ENCODE measurements around the gene GATD1. TPM values are rescaled to one million over a fixed set of nuclear protein-coding genes. Genes with fewer than 3 reads are reported as not detected.

GATD1 gene
- total RNA-seq, 4 donors from 2014 or later = 20.2 to 38.7 (median 21.6) TPM

GRCh38 chr11:792873-793272 is 15.6 kb upstream of the GATD1 start:
- WGBS, 2 donors = 98% methylated on average over 4 of the region's 13 CpGs; no CpG with 5 or more reads in 1 of the 2 donors
- Histone ChIP-seq H3K4me3 (no peak overlapping the region), H3K4me1 (peaks cover 24 to 55% (median 33%) of the 10 kb centered on the region in 3 donors), H3K9me3 (no peaks in the 10 kb centered on the region), H3K36me3 (peaks cover 4 to 30% (median 4%) of the 10 kb centered on the region in 3 donors), H3K27me3 (peaks cover 0 to 27% (median 3%) of the 10 kb centered on the region in 4 donors), H3K27ac (no peak overlapping the region)
- DNase-seq = no peak
- TF ChIP-seq POLR2A (IDR thresholded peaks at IDR 0.05) (no peak), CTCF (IDR thresholded peaks at IDR 0.05) (no peak)
- intact Hi-C loops (cut with DNase I) = no loop called here

GRCh38 chr11:792535-792821 is 15.2 kb upstream of the GATD1 start:
- WGBS, 2 donors = no CpG with 5 or more reads among the region's 15 CpGs
- H3K27ac ChIP-seq = no peak overlapping the region
- no peak for TF ChIP-seq POLR2A (IDR thresholded peaks at IDR 0.05)
- no peak for TF ChIP-seq CTCF (IDR thresholded peaks at IDR 0.05)
- no peaks in the 10 kb centered on the region for H3K9me3 ChIP-seq
- H3K27me3 ChIP-seq = peaks cover 0 to 31% (median 3%) of the 10 kb centered on the region in 4 donors
- H3K36me3 ChIP-seq = peaks cover 4 to 30% (median 4%) of the 10 kb centered on the region in 3 donors
- H3K4me1 ChIP-seq = peaks cover 24 to 56% (median 31%) of the 10 kb centered on the region in 3 donors
- no peak for DNase-seq
- intact Hi-C loops (cut with DNase I) = no loop called here
- H3K4me3 ChIP-seq = no peak overlapping the region

- intact Hi-C loops (cut with DNase I) = no loop called here
- Histone ChIP-seq H3K27ac (no peak overlapping the region), H3K4me1 (peaks cover 22 to 50% (median 25%) of the 10 kb centered on the region in 3 donors), H3K36me3 (peaks cover 4 to 30% (median 4%) of the 10 kb centered on the region in 3 donors), H3K27me3 (peaks cover 0 to 36% (median 3%) of the 10 kb centered on the region in 4 donors), H3K9me3 (no peaks in the 10 kb centered on the region), H3K4me3 (no peak overlapping the region)
- no CpG with 5 or more reads among the region's 49 CpGs for WGBS, 2 donors
- TF ChIP-seq CTCF (IDR thresholded peaks at IDR 0.05) (no peak), POLR2A (IDR thresholded peaks at IDR 0.05) (no peak)
- DNase-seq = no peak
These were observed 14.6 kb upstream of the GATD1 start for GRCh38 chr11:791658-792534.

GRCh38 chr11:790721-791564 is 13.7 kb upstream of the GATD1 start:
- intact Hi-C loops (cut with DNase I) = no loop called here
- 41 to 70% methylated on average over 2 to 6 of the region's 18 CpGs for WGBS, 2 donors
- Histone ChIP-seq H3K27ac (no peak overlapping the region), H3K4me3 (no peak overlapping the region), H3K9me3 (no peaks in the 10 kb centered on the region), H3K36me3 (peaks cover 4 to 30% (median 4%) of the 10 kb centered on the region in 3 donors), H3K27me3 (peaks cover 0 to 37% (median 3%) of the 10 kb centered on the region in 4 donors), H3K4me1 (peaks cover 15 to 40% (median 17%) of the 10 kb centered on the region in 3 donors)
- DNase-seq = no peak
- no peak for TF ChIP-seq POLR2A (IDR thresholded peaks at IDR 0.05)
- no peak for TF ChIP-seq CTCF (IDR thresholded peaks at IDR 0.05)

Measured in esophagus squamous epithelium (tissue), 5 donors.